ENCODE measurements around the gene NSUN7. TPM values are rescaled to one million over a fixed set of nuclear protein-coding genes. Genes with fewer than 3 reads are reported as not detected.
"Not testable (repeated sequence)": the region's sequence is repeated elsewhere in the genome, so short reads cannot be mapped to it uniquely, and the experiment has no call there.

Gene NSUN7
- total RNA-seq, result under 1 TPM; 0.07 to 0.10 TPM

- Mint-ChIP-seq H3K36me3 (no peaks in the 10 kb centered on the region), H3K4me3 (peak within 1 kb of the TSS; percentile 20), H3K27ac (no peak within 1 kb of the TSS), H3K4me1 (ENCODE audit: low read depth) (peaks cover 3% of the 10 kb centered on the region), H3K9me3 (peaks cover 2% of the 10 kb centered on the region), H3K27me3 (peaks cover 33% of the 10 kb centered on the region)
- DNase-seq, result peak; percentile 49
- ChIA-PET POLR2A (no interaction called here), CTCF (interaction anchor here (0.7 kb wide), 1 partner anchor 10 kb away, joined by 3 read pairs; no protein-coding TSS in a partner anchor)
- intact Hi-C loops (cut with micrococcal nuclease), result loop anchor here (5.0 kb wide), 1 partner anchor 147 kb away; no protein-coding TSS in a partner anchor
Measured at GRCh38 chr4:40749717-40750460, at the start of gene NSUN7. Gene NSUN7, plus strand, starts transcription at chr4:40749955. Its CDS starts 739 bp downstream, at chr4:40750694.

- intact Hi-C loops (cut with micrococcal nuclease), result loop anchor here (1.0 to 5.0 kb wide), 6 partner anchors 14 to 150 kb away; partner anchors contain the start of gene RBM47
Measured at GRCh38 chr4:40702137-40702799, 47.5 kb upstream of the NSUN7 start.

GRCh38 chr4:40702800-40703151 is 47.0 kb upstream of the NSUN7 start:
- Mint-ChIP-seq H3K27me3 (peaks cover 2% of the 10 kb centered on the region), H3K36me3 (no peaks in the 10 kb centered on the region), H3K4me1 (ENCODE audit: low read depth) (peaks cover 31% of the 10 kb centered on the region), H3K9me3 (no peaks in the 10 kb centered on the region), H3K27ac (peak overlapping the region; percentile 68), H3K4me3 (peak overlapping the region; percentile 4)
- intact Hi-C loops (cut with micrococcal nuclease), result loop anchor here (1.0 to 5.0 kb wide), 6 partner anchors 14 to 150 kb away; partner anchors contain the start of gene RBM47
- ChIA-PET CTCF (interaction anchor here (0.7 to 2.5 kb wide), 6 partner anchors 14 to 194 kb away, joined by 3 to 11 read pairs (median 3); no protein-coding TSS in a partner anchor), POLR2A (interaction anchor here (0.6 to 2.1 kb wide), 6 partner anchors 15 to 1345 kb away, joined by 3 to 20 read pairs (median 4); no protein-coding TSS in a partner anchor)
- peak; percentile 66 for DNase-seq

More at GRCh38 chr4:40702137-40702799, 47.5 kb upstream of the NSUN7 start:
- Mint-ChIP-seq H3K4me1 (ENCODE audit: low read depth) (peaks cover 31% of the 10 kb centered on the region), H3K9me3 (no peaks in the 10 kb centered on the region), H3K36me3 (no peaks in the 10 kb centered on the region), H3K27ac (peak overlapping the region; percentile 68), H3K4me3 (peak overlapping the region; percentile 4), H3K27me3 (peaks cover 2% of the 10 kb centered on the region)
- DNase-seq, result no peak
- POLR2A ChIA-PET, result interaction anchor here (0.6 to 2.1 kb wide), 8 partner anchors 14 to 1344 kb away, joined by 3 to 20 read pairs (median 3); no protein-coding TSS in a partner anchor
- CTCF ChIA-PET, result interaction anchor here (1.0 to 2.5 kb wide), 4 partner anchors 17 to 195 kb away, joined by 3 to 11 read pairs (median 4); no protein-coding TSS in a partner anchor

- CTCF ChIA-PET, result no interaction called here
- Mint-ChIP-seq H3K27me3 (peaks cover 11% of the 10 kb centered on the region), H3K4me1 (ENCODE audit: low read depth) (peaks cover 28% of the 10 kb centered on the region), H3K36me3 (no peaks in the 10 kb centered on the region), H3K4me3 (no peak overlapping the region), H3K27ac (peak overlapping the region; percentile 38), H3K9me3 (no peaks in the 10 kb centered on the region)
- intact Hi-C loops (cut with micrococcal nuclease), result loop anchor here (5.0 kb wide), 1 partner anchor 77 kb away; the partner anchor contains the start of gene RBM47
- DNase-seq, result no peak
- POLR2A ChIA-PET, result no interaction called here
Measured at GRCh38 chr4:40704073-40704472, 45.7 kb upstream of the NSUN7 start.

- ChIA-PET POLR2A (no interaction called here), CTCF (no interaction called here)
- DNase-seq, result no peak
- no peak overlapping the region for H3K4me3 Mint-ChIP-seq
- no peaks in the 10 kb centered on the region for H3K4me1 Mint-ChIP-seq (ENCODE audit: low read depth)
- no peak overlapping the region for H3K27ac Mint-ChIP-seq
- no peaks in the 10 kb centered on the region for H3K36me3 Mint-ChIP-seq
- H3K27me3 Mint-ChIP-seq, result peaks cover 26% of the 10 kb centered on the region
- intact Hi-C loops (cut with micrococcal nuclease), result no loop called here
- no peaks in the 10 kb centered on the region for H3K9me3 Mint-ChIP-seq
Measured at GRCh38 chr4:40710484-40711254, 39.1 kb upstream of the NSUN7 start.

- H3K4me1 Mint-ChIP-seq (ENCODE audit: low read depth); intact Hi-C loops (cut with micrococcal nuclease); H3K9me3 Mint-ChIP-seq; DNase-seq; H3K27ac Mint-ChIP-seq; H3K4me3 Mint-ChIP-seq; POLR2A ChIA-PET; H3K36me3 Mint-ChIP-seq: not testable (repeated sequence)
- CTCF ChIA-PET, result interaction anchor here (0.7 kb wide), 2 partner anchors 162 to 204 kb away, joined by 3 read pairs; no protein-coding TSS in a partner anchor
- peaks cover 21% of the 10 kb centered on the region for H3K27me3 Mint-ChIP-seq
Measured at GRCh38 chr4:40713001-40713400, 36.8 kb upstream of the NSUN7 start.

GRCh38 chr4:40713798-40714197 is 36.0 kb upstream of the NSUN7 start:
- POLR2A ChIA-PET, result no interaction called here
- H3K27me3 Mint-ChIP-seq, result peaks cover 18% of the 10 kb centered on the region
- H3K4me1 Mint-ChIP-seq (ENCODE audit: low read depth), result peaks cover 1% of the 10 kb centered on the region
- H3K27ac Mint-ChIP-seq, result no peak overlapping the region
- no peaks in the 10 kb centered on the region for H3K9me3 Mint-ChIP-seq
- CTCF ChIA-PET, result no interaction called here
- no peak overlapping the region for H3K4me3 Mint-ChIP-seq
- intact Hi-C loops (cut with micrococcal nuclease), result no loop called here
- no peaks in the 10 kb centered on the region for H3K36me3 Mint-ChIP-seq
- no peak for DNase-seq

GRCh38 chr4:40718586-40718985 is 31.2 kb upstream of the NSUN7 start:
- Mint-ChIP-seq H3K9me3 (no peaks in the 10 kb centered on the region), H3K4me1 (ENCODE audit: low read depth) (peaks cover 10% of the 10 kb centered on the region), H3K36me3 (no peaks in the 10 kb centered on the region), H3K27me3 (peaks cover 5% of the 10 kb centered on the region), H3K27ac (no peak overlapping the region), H3K4me3 (no peak overlapping the region)
- DNase-seq, result no peak
- CTCF ChIA-PET, result interaction anchor here (0.8 to 1.7 kb wide), 8 partner anchors 16 to 409 kb away, joined by 3 to 10 read pairs (median 4); no protein-coding TSS in a partner anchor
- intact Hi-C loops (cut with micrococcal nuclease), result loop anchor here (5.0 kb wide), 1 partner anchor 91 kb away; the partner anchor contains the start of gene RBM47
- POLR2A ChIA-PET, result interaction anchor here (0.8 kb wide), 1 partner anchor 46 kb away, joined by 3 read pairs; no protein-coding TSS in a partner anchor

GRCh38 chr4:40719008-40719623 is 30.6 kb upstream of the NSUN7 start:
- intact Hi-C loops (cut with micrococcal nuclease), result loop anchor here (5.0 kb wide), 1 partner anchor 92 kb away; the partner anchor contains the start of gene RBM47
- Mint-ChIP-seq H3K27me3 (peaks cover 2% of the 10 kb centered on the region), H3K36me3 (no peaks in the 10 kb centered on the region), H3K4me1 (ENCODE audit: low read depth) (peaks cover 10% of the 10 kb centered on the region), H3K27ac (no peak overlapping the region), H3K9me3 (no peaks in the 10 kb centered on the region), H3K4me3 (no peak overlapping the region)
- ChIA-PET POLR2A (interaction anchor here (0.8 kb wide), 1 partner anchor 47 kb away, joined by 3 read pairs; no protein-coding TSS in a partner anchor), CTCF (interaction anchor here (0.8 to 1.7 kb wide), 9 partner anchors 16 to 410 kb away, joined by 3 to 10 read pairs (median 4); no protein-coding TSS in a partner anchor)
- no peak for DNase-seq

- Mint-ChIP-seq H3K27ac (no peak overlapping the region), H3K4me3 (no peak overlapping the region), H3K4me1 (ENCODE audit: low read depth) (peaks cover 15% of the 10 kb centered on the region), H3K9me3 (no peaks in the 10 kb centered on the region), H3K36me3 (no peaks in the 10 kb centered on the region), H3K27me3 (peaks cover 2% of the 10 kb centered on the region)
- DNase-seq, result no peak
- ChIA-PET POLR2A (no interaction called here), CTCF (interaction anchor here (0.6 to 1.5 kb wide), 2 partner anchors 177 to 394 kb away, joined by 3 to 5 read pairs; no protein-coding TSS in a partner anchor)
- intact Hi-C loops (cut with micrococcal nuclease), result loop anchor here (5.0 to 10.0 kb wide), 3 partner anchors 168 to 496 kb away; no protein-coding TSS in a partner anchor
Measured at GRCh38 chr4:40720351-40720750, 29.4 kb upstream of the NSUN7 start.

- ChIA-PET CTCF (no interaction called here), POLR2A (interaction anchor here (1.0 to 1.5 kb wide), 2 partner anchors 21 to 48 kb away, joined by 3 to 4 read pairs; no protein-coding TSS in a partner anchor)
- H3K27ac Mint-ChIP-seq, result no peak overlapping the region
- intact Hi-C loops (cut with micrococcal nuclease), result loop anchor here (1.0 to 10.0 kb wide), 5 partner anchors 33 to 496 kb away; no protein-coding TSS in a partner anchor
- H3K4me1 Mint-ChIP-seq (ENCODE audit: low read depth), result peaks cover 15% of the 10 kb centered on the region
- no peak for DNase-seq
- H3K27me3 Mint-ChIP-seq, result peaks cover 2% of the 10 kb centered on the region
- H3K36me3 Mint-ChIP-seq, result no peaks in the 10 kb centered on the region
- H3K4me3 Mint-ChIP-seq, result no peak overlapping the region
- H3K9me3 Mint-ChIP-seq, result no peaks in the 10 kb centered on the region
Measured at GRCh38 chr4:40720916-40721315, 28.8 kb upstream of the NSUN7 start.
